ENCODE measurements around the gene KRTAP5-1. TPM values are rescaled to one million over a fixed set of nuclear protein-coding genes. Genes with fewer than 3 reads are reported as not detected.

Gene KRTAP5-1
- total RNA-seq, 1 donor from 2014 or later: not detected

DNA sequence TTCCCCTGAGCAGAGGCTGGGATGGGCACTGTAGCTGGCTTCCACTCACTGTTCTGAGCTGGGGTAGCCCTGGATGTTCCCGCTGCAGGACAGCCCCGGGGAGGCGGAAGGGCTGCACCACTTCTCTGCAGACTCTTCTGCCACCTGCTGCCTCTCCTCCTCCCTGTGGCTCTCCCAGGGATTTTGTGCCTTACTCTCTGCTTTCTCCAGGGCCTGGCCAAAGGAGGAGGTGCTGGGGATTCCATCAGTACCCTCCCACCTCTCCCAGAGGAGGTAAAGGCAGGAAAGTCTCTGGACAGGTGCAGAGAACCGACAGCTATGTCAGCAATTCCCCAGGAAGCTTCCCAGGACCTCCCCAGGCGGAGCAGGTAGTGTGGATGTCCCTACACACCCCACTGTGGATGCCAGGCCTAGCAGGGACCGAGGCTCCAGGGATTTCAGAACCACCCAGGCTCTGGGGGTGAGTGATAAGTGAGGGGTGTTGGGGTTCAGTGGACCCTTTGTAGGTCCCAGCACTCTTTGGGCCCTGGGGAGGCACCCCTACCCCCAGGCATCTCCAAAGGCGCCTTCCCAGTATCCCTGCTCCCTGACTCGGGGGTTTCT, 24.3 kb downstream of the KRTAP5-1 start:
- no peak for DNase-seq (ENCODE audit: low read depth)

DNA sequence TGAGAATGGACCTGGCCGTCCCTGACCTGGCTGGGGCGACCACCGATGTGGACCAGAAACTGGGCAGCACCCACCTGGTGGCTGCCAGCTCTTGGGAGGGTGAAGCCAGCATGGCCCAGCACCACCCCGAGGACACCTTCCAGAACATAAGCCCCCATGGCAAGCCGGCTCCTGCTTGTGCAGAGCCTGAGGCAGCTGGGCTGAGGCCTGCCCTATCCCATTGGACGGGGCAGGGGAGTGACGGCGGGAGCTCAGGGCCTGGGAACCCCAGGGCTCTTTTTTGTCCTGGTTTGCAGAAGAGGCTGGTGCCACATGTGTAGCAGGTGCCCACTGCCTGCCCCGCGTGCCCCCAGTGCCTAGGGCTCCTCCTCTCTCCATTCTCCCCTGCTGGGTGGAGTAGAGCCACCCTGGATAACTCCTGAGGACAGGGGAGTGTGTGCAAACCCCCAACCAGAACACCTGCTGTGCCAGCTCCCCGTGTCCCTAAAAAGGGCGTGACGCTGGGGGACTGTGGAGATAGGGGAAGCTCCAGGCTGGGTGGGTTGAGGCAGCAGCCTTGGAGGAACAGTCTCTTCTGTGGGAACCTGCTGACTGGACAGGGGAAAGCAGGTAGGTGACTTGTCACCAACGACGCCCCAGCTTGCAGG, 25.0 kb downstream of the KRTAP5-1 start:
- no peak for DNase-seq (ENCODE audit: low read depth)

DNA sequence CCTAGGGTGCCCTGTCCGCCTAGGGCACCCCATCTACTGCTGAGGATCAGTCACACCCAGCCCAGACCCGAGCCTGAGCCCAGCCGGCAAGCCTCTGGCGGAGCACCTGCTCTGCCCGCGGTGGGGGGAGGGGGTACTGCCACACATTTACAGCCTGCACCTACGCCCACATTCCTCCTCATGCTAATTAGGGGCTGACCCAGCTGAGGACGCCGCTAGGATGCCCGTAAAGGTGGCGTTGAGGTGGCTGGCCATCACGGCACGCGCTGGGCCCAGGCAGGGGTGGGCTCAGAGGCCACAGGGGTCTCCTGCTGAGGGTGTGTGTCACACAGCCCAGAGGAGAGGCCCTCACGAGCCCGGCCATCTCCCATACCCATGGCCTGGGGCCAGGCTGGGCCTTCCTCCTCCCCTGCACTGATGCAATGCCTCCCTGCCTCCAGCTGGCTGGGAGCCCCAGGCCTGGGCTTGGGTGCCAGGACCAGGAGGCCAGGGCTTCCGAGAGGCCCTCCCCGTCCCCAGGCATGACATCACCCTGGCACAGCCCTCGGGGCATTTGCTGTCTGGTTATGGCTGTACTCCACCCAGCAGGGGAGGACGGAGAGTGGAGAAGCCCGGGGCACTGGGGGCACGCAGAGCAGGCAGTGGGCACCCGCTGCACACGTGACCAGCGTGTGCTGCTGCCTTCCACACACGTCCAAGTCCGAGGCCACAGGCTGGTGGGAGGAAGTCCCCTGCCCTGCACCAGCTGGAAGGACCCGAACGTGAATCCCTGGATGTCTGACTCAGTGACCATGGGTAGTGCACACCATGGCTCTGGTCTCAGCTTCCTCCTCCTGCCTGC, 25.8 kb downstream of the KRTAP5-1 start:
- peak; percentile 86 for DNase-seq (ENCODE audit: low read depth)

DNA sequence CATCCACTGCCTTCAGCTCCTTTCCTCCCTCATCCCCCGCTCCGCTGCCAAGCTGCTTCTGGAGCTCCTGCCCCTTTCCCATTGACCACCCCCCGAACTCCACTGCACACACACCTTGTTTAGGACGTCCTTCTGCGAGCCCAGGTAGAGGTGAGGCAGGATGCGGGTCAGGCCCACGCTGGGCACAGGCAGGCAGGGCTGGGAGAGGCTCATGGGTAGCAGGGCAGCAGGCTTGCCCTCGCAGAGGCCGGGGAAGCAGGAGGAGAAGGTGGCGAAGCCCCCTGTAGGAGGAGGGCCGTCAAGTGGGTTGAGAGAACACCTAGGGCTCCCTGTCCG, 26.3 kb downstream of the KRTAP5-1 start:
- DNase-seq (ENCODE audit: low read depth): no peak

DNA sequence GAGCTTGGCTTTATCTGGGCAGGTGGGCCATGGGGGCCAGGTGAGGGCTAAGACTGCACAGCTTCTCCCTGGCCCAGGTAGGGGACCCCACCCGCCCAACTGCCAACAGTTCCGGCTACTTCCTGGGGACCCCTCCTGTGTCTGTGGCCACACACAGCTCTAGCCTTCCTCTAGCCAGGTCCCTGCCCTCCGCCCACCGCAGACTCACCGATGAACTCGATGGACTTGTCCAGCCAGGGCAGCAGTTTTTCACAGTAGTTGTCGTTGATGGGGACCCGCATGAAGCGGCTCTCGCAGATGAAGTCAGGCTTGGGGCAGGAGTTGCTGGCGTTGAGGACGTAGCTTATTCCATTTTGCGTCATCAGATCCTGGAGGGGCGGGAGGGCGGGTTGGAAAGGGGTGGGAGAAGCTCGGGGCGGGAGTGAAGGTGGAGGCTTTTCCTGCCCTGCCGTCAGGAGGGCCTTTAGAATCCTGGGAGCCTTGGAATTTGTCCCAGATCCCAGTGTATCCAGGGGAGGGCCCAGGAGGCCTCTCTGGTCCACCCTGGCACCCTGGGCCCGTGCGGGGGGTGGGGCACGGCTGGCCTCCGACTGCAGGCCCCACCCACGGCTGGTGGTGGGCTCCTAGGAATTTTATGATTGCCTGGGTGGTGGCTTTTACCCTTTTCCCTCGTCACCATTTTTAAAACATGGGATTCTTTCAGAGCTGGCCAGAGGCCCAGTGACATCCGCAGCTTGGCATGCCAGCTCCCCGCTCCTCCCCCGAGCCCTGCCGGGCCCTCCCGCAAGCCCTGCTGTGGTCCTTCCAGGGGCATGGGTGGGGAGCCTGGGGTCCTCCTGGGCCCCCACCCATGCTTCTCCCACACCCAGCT, 26.9 kb downstream of the KRTAP5-1 start:
- DNase-seq (ENCODE audit: low read depth): peak; percentile 65

DNA sequence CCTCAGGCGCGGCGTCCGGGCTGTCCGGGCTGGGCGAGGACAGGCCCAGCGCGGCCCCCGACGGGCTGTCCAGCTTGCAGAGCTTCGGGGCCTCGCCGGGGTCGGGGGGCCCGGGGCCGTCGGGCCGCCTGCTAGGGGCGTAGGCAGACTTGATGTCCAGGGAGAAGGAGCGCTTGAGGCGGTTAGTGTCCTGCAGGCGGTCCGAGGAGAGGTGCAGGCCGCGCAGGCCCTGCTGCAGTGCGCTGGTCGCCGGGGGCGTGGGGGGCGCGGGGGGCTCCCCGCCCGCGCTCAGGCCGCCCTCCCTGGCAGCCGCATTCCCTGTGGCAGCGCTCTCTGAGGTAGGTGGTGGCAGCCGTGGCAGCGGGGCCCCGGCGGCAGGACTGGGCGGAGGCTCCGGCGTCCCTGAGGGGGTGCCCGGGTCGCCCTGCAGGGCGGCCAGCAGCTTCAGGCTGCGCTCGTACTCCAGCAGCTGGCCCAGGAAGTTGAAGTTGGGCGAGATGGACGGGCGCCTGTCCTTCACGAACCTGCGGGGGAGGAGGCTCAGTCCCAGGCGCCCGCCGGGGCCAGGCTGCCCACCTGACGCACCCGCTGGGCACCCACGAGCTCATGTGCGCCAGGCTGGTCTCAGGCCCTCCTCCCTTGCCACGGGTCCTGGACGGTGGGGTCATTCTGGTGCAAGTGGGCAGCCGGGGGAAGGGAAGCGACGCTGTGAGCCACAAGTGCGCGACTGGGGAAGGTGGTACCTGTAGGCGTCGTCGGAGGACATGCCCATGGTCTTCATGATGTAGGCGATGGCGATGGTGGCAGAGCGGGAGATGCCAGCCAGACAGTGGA, 27.8 kb downstream of the KRTAP5-1 start:
- DNase-seq (ENCODE audit: low read depth): no peak

DNA sequence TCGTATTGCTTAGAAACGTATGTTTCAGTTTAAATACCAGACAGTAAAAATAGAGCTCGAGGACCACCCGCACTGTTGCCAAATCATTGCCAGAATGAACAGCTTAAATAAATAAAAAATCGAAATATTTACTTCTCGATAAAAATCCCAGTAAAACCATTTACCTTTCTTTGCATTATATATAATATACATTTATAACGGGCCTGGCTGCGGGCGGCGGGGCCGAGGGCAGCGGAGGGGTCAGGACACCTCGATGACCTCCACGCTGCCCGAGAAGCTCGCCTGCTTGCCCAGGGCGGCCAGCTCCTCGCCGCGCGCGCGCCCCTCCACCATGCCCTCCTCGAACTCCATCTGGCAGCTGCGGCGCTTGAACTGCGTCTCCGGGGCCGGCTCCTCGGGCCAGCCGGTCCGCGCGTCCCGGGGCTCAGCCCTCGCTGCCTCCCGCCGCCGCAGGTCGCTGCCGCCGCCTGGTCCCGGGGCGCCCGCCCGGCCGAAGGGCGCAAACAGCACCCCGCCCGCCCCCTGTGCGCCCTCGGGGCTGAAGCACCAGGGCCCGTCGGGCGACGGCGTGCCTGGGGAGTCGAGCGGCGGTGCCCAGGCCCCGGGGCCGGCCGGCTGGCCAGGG, 28.7 kb downstream of the KRTAP5-1 start:
- DNase-seq (ENCODE audit: low read depth): no peak

DNA sequence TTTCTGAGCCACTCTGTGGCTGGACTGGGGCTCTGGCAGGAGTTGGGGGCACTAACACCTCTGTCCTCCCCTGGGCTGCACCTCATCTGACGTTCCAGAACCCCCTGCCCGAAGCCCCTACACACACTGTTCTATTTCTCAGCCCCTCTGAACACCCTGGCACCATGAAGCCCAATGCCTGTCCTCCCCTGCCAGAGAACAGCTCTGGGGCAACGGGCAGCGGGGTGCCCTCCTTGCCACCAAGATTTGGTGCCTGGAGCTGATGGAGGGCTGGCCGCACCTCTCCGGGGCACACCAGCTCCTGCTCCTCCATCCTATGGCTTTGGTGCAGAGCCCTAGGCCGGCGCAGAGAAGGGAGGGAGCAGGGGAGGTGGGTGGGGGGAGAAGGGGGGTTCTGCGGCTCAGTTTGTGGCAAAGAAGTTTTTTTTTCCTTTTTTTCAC, 29.4 kb downstream of the KRTAP5-1 start:
- no peak for DNase-seq (ENCODE audit: low read depth)

DNA sequence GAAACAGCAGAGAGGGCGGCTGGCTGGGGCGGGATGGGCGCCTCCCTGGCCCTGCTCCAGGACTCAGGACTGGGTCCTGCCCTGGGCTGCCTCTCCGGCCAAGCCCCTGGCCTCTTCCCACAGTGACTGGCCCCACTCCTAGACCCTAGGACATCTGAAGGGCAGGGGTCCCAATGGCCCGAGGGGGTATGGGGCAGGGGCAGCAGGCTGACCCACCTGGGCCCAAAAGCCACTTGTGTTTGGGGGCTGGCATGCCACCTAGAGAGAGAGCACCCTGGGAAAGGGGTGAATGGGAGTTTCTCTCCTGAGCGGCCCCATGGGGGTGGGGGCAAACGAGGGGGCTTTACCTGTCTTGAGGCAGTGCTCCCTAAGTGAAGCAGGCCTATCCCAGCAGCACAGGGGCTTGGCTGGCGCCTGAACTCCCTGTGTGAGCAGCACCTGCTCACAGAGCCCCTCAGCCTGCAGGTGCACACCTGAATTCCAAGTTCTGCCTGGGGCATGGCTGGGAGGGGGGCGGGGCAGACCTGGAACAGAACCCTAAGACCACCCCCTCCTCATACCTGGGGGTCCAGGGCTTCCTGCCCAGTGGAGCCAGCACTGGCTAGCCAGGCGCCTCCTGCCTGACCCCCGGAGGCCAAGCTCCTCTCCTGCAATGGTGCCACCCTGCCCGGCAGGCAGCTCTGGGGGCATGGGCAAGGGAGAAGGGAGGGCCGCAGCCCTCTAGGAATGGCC, 29.9 kb downstream of the KRTAP5-1 start:
- no peak for DNase-seq (ENCODE audit: low read depth)

DNA sequence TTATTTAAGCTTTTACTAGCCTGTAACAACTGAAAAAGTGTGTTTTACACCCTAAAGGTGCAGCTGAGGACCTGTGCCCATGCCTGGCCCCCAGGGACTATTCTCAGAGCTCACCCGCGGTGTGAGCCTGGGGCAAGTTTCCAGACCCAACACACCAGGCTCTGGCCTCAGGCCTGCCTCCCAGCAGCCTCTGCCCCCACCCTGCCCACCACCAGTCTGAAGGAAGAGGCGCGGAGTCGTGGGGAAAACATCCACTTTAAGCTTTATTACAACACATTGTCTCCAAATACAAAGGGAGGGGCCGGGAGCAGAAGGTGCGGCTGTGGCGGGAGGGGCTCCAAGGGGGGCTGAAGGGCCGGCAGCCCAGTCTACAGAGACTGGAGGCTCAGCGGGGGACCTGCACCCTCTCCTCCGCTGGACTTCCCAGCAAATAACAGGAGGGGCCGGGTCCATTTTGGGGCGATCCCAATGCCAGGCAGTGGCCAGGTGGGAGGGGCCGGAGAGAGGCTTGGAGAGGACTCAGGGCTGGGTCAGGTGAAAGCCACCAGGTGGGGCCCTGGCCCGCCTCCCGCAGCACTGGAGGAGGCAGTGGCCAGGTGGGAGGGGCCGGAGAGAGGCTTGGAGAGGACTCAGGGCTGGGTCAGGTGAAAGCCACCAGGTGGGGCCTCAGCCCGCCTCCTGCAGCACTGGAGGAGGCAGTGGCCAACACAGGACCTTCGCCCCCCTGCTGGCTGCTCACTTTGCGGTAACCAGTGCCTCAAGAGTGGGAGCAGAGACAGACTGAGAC, 31.1 kb downstream of the KRTAP5-1 start:
- DNase-seq (ENCODE audit: low read depth): no peak

DNA sequence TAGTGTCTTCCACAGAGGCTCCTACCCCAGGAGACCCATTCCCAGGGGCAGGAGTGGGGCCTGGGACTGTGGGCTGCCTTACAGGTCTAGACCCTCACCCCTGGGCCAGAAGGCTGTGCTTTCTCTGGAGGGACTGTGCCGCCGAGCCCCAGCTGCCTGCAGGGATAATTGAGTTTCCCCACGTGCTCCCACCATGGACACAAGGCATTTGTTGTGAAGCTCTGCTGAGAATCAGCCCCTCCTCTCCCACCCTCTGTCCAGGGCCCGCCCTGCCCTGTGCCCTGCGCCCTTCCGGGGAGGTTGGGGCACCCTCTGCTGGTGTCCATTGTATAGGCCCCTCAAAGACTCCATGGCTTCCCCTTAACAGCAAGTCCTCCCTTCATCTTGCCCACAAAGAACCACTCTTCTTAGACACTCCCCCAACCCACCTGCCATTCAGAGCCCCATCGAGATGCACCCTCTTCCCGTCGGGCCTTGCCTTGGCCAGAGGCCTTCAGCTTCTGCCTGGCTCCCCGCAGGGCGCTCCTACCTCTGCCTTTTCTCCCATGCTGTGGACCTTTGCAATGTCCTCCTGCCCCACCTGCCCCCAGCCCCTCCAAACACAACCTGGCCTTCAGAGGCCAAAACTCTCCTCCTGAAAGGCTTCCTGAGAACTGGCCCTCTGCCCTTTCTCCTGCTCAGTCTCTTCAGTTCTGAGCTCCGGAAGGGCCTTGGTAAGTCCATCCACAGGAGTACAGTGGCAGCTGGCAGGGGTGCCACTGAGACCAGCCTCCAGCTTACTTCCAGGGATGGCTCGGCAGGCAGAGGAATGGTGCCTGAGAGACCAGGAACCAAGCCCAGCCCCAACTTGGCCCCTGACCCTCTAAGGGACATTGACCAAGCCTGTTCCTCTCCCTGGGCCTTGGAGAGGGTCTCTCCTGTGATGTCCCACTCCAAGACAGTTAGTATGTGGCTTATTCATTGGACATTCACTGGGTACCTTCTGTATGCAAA, 35.4 kb downstream of the KRTAP5-1 start:
- DNase-seq (ENCODE audit: low read depth): no peak

DNA sequence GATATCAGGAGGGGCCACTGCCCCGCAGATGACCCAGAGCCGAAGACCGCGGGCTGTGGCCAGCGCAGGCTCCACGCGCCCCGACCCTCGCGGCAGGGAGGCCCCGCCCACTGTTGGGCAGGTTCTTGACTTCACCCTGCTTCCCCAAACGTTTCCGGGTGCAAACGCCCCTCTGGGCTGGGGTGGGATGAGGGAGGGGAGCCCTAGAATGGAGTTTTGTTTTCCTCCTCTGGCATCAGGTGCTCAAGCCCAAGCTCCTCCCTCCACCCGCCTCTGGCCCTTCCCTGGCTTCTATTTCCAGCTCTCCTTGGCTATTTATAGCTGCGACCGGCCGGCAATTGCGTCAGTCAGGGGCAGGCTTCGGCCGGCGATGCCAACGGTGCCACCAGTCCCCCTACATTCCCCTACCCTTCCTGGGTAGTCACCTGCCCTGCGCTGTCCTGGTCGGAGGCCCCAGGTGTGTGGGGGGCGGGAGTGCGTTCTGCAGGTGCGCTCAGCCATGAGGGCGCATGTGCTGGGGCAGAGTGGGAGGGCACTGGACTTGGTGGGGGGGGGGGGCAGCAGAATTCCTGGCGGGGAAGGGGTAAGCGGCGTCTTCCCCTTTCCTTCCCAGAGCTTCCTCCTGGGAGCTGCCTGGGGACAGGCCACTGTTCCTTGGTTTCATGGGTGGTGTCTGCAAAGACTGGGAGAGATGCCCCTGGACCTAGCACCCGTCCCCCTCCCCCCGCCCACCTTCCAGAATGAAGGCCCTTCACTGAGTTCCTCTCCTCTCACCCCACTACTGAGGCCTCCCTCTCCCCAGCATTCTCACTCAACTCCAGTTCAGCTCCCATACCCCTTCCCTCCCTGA, 36.6 kb downstream of the KRTAP5-1 start:
- DNase-seq (ENCODE audit: low read depth): peak; percentile 63

DNA sequence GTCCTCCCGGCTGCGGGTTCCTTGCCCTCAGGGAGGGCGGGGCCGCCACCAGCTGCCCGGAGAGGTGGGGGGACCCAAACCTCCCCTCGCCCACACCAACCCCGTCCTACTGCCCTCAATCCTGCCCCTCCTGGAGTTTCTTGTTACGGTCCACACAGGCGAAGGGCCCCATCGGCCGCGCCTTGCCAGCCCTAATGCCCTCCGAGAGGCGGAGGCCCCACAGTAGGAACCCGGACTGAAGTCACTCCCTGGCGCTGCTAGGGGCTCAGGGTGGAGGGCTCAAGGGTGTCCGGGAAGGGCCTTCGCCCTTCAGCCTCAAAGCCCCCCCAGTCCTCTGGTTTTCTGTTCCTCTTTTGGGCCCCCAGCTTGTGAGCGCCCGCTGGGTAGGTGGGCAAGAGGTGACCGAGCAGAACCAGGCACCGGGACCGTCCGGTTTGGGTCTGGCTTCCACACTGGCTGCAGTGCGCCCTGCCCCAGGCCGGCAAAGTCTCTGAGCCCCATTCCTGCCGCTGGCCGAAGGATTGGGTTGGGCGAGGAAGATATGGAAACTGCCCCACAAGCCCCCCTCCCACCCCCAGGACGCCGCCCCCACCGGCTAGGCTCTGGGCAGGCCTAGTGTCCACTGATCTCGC, 37.5 kb downstream of the KRTAP5-1 start:
- no peak for DNase-seq (ENCODE audit: low read depth)

DNA sequence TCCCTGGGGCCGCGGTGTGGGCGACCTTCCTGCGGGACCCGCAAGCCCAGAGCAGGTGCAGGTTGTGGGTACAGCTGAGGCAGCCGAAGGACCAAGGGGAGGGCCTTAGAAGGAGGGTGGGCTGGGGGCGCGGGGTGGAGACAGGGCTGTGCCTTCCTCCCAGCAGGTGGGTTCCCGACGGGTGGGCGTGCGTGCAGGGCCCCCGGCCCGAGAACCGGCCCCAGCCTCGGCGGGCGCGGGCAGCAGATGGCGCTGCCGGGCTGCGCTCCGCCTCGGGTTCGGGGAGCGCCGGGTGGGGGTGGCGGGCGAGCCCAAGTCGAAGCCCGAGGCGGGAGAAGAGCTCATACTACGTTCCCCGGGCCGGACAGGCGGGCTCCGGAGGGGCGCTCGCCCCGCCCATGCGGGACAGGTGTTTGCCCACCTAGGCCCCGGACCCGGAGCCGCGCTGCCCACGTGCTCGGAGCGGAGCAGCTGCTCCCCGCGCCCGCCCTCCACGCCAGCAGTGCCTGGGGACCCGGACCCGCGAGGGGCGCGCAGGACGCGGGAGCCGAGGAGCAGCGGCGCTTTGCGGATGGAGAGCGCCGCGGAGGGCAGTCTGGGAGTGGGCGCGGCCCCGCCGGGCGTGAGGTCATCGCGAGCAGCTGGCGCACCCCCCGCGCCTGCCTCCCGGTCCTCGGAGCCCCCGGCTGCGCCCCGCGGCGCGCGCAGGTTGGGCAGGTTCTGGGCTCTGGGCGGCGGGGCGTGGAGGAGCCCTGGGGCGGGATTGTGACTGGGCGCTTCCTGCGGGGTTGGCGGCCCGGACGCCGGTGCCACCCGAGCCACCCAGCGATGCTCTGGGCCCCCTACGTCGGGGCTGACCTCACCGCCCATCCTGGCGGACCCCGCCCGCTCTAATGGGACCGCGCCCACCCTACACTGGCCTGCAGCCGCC, 38.3 kb downstream of the KRTAP5-1 start:
- DNase-seq (ENCODE audit: low read depth): no peak

DNA sequence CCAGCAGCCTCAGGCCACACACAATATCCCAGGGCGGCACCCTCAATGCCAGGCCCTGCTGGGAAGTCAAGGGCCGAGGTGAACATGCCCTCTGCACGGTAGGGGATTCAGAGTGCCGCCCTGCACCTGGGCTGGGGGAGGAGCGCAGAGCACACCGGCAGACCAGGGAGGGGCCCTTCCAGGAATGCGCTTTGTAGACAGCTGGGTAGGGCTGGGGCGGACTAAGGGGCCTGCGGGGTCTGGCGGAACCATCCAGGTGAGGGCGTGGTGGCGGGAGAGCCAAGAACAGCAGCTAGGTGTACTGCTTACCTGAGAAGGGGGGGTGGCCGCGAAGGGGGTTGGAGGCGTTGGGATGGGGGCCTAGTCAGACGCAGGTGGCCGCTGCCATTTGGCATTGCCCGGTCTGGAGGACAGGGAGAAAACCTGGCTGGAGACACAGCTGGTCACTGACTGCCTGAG, 39.0 kb downstream of the KRTAP5-1 start:
- no peak for DNase-seq (ENCODE audit: low read depth)
